CD4-positive, alpha-beta T cell treated with Interleukin-12 subunit alpha and Interleukin-12 subunit beta, for 1 hour (primary cell): ENCODE results near the gene APOC4.
"Not testable (repeated sequence)": the region's sequence is repeated elsewhere in the genome, so short reads cannot be mapped to it uniquely, and the experiment has no call there.

Experiments
- DNase-seq: peaks from one replicate; pipeline ENCODE4 v3.0.0-alpha.2; 2020

APOC4 gene

GRCh38 chr19:44960906-44961728 is 19.1 kb downstream of the APOC4 start:
- no peak for DNase-seq

- DNase-seq = no peak
Measured at GRCh38 chr19:44961821-44962220, 19.8 kb downstream of the APOC4 start.

DNA sequence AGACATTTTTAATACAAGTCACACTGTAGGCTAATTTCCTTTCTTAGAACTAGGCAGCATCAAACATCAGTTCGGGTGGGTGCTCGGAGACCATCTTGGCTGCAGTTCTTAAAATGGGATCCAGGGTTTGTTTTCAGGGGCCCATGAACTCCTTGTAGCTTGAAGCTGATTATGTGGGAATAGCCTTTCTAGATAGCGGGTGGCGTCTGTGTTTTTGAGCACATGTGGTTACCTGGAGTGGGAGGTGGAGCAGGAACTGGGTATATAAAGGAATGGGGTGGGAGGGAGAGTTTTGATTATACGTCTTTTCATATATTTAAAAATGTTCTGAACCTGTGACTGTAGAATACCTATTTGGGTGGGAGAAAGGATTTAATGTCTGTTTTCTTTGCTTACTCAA is 26.1 kb downstream of the APOC4 start:
- no peak for DNase-seq

DNA sequence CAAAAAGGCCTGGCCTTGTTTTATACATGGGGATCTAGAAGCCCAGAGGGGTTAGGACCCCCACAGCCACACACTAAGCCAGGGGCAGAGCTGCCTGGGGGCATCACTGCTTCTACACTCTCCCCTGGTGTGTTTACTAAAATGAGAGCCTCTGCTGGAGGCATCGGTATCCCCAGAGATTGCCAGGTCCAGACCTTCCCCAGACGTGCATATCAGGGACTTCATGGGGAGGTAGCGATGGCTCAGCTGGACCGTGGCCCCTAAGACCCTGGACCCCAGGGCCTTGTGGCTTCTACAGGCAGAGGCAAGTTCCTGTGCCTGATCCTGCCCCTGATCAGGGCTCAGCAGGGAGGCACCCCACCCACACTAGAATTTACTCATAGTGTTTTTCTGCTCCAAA is 26.6 kb downstream of the APOC4 start:
- no peak for DNase-seq

DNA sequence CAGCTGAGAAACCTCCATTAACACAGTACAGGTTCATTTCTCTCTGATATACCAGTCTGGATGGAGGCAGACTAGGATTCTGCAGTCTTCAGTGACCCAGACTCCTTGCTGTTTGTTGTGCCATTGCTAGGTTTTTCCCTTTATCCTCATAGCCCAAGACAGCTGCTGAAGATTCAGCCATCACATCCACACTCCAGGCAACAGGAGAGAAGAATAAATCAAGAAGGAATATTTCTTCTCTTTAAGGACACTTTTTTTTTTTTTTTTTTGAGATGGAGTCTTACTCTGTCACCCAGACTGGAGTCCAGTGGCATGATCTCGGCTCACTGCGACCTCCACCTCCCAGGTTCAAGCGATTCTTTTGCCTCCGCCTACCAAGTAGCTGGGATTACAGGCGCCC is 27.4 kb downstream of the APOC4 start:
- no peak for DNase-seq

GRCh38 chr19:44971451-44971850 is 29.4 kb downstream of the APOC4 start:
- not testable (repeated sequence) for DNase-seq

DNA sequence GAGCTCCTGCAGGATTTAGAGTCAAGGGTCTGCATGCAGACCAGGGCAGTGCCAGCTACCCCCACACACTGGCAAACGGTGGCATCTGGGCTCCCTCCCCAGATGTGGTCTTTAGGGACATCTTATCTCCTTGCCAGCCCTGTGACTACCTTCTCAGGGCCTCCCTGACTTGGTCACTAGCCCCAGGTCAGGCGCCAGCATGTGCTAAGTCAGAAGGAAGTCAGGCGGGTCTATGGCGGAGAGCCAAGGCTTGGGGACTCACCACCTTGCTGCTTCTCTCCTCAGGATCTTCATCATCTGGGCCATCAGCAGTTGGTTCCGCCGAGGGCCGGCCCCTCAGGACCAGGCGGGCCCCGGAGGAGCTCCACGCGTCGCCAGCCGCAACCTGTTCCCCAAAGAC is 30.8 kb downstream of the APOC4 start:
- no peak for DNase-seq

GRCh38 chr19:44973982-44974735 is 32.1 kb downstream of the APOC4 start:
- DNase-seq = no peak

- DNase-seq = no peak
Measured at GRCh38 chr19:44974857-44975256, 32.8 kb downstream of the APOC4 start.

- no peak for DNase-seq
Measured at GRCh38 chr19:44975444-44975843, 33.4 kb downstream of the APOC4 start.

- no peak for DNase-seq
Measured at GRCh38 chr19:44984005-44984404, 42.0 kb downstream of the APOC4 start.

DNA sequence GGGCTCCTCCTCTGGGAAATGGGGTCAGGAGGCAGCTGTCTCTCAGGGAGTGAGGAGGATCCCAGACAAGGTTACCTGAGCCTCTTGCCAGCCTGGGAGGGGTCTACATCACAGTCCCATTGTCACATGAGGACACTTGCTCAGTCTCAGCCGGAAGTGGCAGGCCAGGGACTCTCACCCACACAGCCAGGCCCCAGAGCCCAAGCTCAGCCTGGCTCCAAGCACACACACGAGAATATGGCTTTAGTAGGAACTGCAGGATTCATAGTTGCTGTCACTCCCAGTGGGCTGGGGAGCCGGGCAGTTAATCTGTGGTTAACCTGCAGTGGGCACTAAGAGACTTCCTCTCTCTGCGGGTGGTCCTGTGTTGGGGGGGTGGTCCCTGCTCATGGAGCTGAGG is 43.4 kb downstream of the APOC4 start:
- DNase-seq = no peak

DNA sequence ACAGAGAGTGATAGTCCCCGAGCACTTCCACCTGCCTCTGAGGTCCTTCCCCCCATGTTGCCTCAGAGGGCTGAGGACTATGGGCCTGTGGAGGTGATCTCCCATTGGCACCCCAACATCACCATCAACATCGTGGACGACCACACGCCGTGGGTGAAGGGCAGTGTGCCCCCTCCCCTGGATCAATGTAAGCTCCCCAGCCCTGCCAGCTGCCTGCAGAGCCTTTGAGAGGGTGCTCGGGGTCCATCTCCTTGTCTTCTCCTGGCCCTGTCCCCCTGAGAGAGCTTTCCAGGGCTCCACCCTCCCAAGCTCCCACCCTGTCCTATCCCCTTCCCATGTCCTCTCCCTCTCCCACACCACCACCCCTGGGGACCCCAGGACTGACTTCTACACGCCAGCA is 44.4 kb downstream of the APOC4 start:
- DNase-seq = no peak

GRCh38 chr19:44987148-44987675 is 45.2 kb downstream of the APOC4 start:
- DNase-seq = no peak

DNA sequence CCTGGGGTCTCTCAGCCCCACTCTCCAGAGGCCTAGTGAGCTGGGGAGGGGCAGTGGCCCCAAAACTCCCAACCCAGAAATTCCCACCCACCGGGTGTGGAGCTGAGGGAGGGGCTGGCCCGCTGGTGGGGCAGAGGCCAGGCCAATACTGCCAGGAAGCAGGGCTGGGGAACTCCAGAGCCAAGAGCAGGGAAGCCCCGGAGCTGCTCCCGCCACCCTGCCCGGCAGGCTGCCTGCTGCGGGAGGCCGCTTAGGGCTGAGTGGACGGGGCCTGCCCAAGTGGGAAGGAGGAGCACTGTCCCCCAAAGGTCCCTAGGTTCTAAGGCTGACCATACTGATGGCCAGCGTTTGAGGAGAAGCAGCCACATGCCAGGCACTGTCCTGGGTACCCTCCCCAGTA is 46.2 kb downstream of the APOC4 start:
- no peak for DNase-seq

DNA sequence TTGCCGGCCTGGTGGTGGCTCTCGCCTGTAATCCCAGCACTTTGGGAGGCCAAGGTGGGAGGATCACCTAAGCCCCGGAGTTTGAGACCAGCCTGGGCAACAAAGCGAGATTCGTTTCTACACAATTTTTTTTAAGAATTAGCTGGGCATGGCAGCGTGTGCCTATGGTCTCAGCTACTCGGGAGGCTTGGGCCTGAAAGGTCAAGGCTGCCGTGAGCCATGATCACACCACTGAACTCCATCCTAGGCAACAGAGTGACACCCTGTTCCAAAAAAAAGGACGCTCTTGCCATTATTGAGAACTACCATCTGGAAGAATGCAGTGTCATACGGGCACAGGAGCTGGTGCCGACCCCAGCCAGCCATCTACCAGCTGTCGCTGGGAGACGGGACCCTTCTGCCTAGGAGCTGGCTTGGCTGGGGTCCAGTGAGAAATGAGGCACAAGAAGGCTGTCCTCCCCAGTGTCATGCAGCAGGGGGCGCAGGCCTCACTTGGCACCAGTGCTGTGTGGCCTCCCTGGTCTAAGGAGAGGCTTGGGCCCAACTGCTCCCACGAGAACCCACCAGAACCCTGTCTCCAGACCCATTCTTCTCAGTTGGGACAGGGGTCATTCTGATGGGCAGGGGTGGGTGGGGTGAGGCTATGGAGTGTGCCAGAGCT is 47.0 kb downstream of the APOC4 start:
- peak; percentile 74 for DNase-seq

- DNase-seq = no peak
Measured at GRCh38 chr19:44990459-44990858, 48.4 kb downstream of the APOC4 start.

DNA sequence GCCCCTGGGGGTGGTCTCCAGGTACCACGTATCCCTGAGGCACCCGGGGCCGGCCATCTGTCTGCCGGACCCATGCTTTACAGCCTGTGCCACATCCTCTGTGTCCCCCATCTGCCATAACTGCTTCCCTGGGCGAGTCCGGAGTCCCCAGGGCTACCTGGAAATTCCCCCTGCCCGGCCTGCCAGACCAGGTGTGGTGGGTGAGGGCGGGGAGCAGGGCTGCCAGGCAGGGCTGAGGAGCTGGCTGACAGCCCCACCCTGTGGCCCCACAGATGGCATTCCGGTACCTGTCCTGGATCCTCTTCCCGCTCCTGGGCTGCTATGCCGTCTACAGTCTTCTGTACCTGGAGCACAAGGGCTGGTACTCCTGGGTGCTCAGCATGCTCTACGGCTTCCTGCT is 48.9 kb downstream of the APOC4 start:
- no peak for DNase-seq

DNA sequence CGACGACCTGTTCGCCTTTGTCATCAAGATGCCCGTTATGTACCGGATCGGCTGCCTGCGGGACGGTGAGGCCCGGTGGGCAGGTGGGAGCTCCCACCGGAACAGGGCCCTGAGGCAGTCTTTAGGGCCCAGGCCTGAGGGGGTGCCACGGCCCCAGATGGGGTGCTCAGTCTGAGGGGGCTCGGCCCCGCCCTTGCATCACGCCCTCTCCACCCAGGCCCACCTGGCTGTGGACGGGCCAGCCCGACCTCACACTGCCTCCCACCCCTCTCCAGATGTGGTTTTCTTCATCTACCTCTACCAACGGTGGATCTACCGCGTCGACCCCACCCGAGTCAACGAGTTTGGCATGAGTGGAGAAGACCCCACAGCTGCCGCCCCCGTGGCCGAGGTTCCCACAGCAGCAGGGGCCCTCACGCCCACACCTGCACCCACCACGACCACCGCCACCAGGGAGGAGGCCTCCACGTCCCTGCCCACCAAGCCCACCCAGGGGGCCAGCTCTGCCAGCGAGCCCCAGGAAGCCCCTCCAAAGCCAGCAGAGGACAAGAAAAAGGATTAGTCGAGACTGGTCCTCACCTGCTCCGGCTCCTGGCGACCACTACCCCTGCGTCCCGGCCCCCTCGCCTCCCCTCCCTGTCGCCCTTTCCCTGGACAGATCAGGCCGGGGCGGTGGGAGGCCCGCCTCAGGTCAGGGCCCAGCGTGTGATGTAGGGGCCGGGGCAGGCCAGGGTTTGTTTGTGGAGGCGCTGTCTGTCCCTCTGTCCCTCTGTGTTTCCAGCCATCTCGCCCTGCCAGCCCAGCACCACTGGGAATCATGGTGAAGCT is 50.5 kb downstream of the APOC4 start:
- no peak for DNase-seq

DNA sequence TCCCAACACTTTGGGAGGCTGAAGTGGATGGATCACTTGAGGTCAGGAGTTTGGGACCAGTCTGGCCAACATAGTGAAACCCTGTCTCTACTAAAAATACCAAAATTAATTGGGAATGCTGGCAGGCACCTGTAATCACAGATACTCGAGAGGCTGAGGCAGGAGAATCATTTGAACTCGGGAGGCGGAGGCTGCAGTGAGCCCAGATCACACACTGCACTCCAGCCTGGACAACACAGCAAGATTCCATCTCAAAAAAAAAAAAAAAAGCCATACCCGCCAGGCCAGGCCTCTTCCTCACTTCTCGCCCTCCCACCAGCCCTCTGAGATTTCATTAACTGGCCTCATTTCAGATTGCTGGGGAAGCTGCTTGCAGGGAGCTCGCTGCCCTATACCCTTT is 51.5 kb downstream of the APOC4 start:
- no peak for DNase-seq

DNA sequence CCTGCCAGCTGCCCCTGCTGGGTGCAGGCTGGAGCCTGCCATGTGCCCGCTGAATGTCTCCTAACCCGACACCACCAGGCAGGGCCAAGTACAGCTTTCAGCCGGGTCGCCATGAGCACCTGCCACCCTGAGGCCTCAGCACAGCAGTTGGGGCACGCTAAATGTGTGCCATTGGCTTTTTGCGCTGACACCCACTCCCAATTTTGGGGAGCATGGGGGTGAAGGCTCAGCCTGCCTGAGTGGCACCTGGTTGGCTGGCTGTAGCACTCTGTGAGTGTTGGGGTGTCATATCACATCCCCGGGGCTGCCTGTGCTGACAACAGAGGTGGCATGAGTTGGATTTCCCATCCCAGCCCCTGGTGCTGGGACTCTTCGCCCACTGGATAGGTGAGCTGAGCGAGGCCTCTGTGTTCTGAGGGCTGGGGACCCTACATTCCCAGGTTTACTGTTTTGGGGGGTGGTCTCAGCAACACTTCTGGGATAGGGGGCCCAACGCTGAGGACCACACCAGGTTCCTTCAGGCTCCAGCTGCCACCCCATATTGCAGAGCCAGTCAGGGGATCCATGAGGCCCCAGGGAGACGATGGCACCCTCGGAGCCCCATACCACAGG is 52.0 kb downstream of the APOC4 start:
- DNase-seq = no peak
